ENCODE data around the gene PSG7.

- TF ChIP-seq, protein P1, sequence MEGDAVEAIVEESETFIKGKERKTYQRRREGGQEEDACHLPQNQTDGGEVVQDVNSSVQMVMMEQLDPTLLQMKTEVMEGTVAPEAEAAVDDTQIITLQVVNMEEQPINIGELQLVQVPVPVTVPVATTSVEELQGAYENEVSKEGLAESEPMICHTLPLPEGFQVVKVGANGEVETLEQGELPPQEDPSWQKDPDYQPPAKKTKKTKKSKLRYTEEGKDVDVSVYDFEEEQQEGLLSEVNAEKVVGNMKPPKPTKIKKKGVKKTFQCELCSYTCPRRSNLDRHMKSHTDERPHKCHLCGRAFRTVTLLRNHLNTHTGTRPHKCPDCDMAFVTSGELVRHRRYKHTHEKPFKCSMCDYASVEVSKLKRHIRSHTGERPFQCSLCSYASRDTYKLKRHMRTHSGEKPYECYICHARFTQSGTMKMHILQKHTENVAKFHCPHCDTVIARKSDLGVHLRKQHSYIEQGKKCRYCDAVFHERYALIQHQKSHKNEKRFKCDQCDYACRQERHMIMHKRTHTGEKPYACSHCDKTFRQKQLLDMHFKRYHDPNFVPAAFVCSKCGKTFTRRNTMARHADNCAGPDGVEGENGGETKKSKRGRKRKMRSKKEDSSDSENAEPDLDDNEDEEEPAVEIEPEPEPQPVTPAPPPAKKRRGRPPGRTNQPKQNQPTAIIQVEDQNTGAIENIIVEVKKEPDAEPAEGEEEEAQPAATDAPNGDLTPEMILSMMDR (IDR thresholded peaks at IDR 0.05), result peak; percentile 67
- TF ChIP-seq ZFX (IDR thresholded peaks at IDR 0.05; ENCODE audit: borderline replicate concordance), result no peak
These were observed 5.3 kb upstream of the PSG7 start for GRCh38 chr19:42942187-42942789.

Data from 22Rv1 (cell line).